Heart left ventricle (tissue), 16 donors: ENCODE measurements around the gene HDAC8. TPM values are rescaled to one million over a fixed set of nuclear protein-coding genes. Genes with fewer than 3 reads are reported as not detected.
A peak's percentile ranks its signal among the peaks of the same experiment; 100 is the strongest.
"Not testable (repeated sequence)": the region's sequence is repeated elsewhere in the genome, so short reads cannot be mapped to it uniquely, and the experiment has no call there.

Source experiments
- ATAC-seq, 4 donors: fragments of 200-7000 bp; cut with Tn5 transposase; one replicate each; pipeline ENCODE4 v1.9.1; 2020 to 2022; ENCODE audit warnings: moderate library complexity in 4 of 4, mild to moderate bottlenecking in 3 of 4, moderate number of reproducible peaks in 1 of 4
- DNase-seq, 5 donors: peaks; one replicate each; pipeline ENCODE4 v3.0.0-alpha.2; 2020
- H3K27ac ChIP-seq, 12 donors: fragments of 200-600 bp; sonication (generic) in 4 of 12; one replicate each; pipeline versions ENCODE4 v1.5.0 to v1.8.0; 2016 to 2022; ENCODE audit warnings: mild to moderate bottlenecking in 2 of 12
- H3K27me3 ChIP-seq, 9 donors: fragments of 200-600 bp; sonication (generic) in 2 of 9; one replicate each; pipeline versions ENCODE4 v1.5.1 to v1.8.0; 2016 to 2022; ENCODE audit warnings: mild to moderate bottlenecking in 3 of 9
- H3K36me3 ChIP-seq, 9 donors: fragments of 200-600 bp; sonication (generic) in 2 of 9; one replicate each; pipeline versions ENCODE4 v1.5.0 to v1.8.0; 2018 to 2022; ENCODE audit warnings: mild to moderate bottlenecking in 2 of 9
- H3K4me1 ChIP-seq, 12 donors: fragments of 200-600 bp; sonication (generic) in 4 of 12; one replicate each; pipeline versions ENCODE4 v1.5.0 to v1.8.0; 2016 to 2022; ENCODE audit warnings: mild to moderate bottlenecking in 3 of 12
- H3K4me3 ChIP-seq, 12 donors: fragments of 200-600 bp; sonication (generic) in 4 of 12; one replicate each; pipeline versions ENCODE4 v1.5.0 to v1.8.0; 2017 to 2022; ENCODE audit warnings: mild to moderate bottlenecking in 9 of 12, moderate library complexity in 4 of 12
- H3K9me3 ChIP-seq, 12 donors: fragments of 200-600 bp; sonication (generic) in 4 of 12; one replicate each; pipeline versions ENCODE4 v1.5.0 to v1.8.0; 2016 to 2022; ENCODE audit warnings: mild to moderate bottlenecking in 1 of 12
- POLR2A ChIP-seq, 2 donors: fragments of 450-650 bp; IDR thresholded peaks; one replicate each; pipeline ENCODE4 v1.6.1; 2017; ENCODE audit warnings: antibody characterized with exemption in 2 of 2, mild to moderate bottlenecking in 2 of 2, moderate library complexity in 2 of 2
- WGBS, 4 donors: extraction: QIAGEN DNeasy Blood & Tissue Kit in 2 of 4; methylation state at CpG; one replicate each; pipeline versions ENCODE4 v1.1.5 to v1.1.7; 2013 to 2018; 5-methylcytosine and 5-hydroxymethylcytosine counted together
- intact Hi-C, 10 donors: fragments of 100-400 bp; cut with DNase I; formaldehyde crosslinking; loops; one replicate each; pipeline versions ENCODE4 v1.11.1 to v1.14.2; 2022
- polyA plus RNA-seq, 2 donors: library from polyadenylated mRNA; stranded (reverse); fragments of 200-250 nt; gene quantifications; one replicate each; pipeline ENCODE4 v1.2.3, GENCODE V29; 2013
- total RNA-seq, 9 donors: library from RNA; depleted of rRNA in 2 of 9; stranded (reverse); fragments of >200 nt in 2 of 9; fragmentation: NEBNext Ultra II Directional in 3 of 9; extraction: Animal tissue kit (Norgen Biotek cat#: 25700) in 3 of 9; gene quantifications; one replicate each; pipeline versions ENCODE4 v1.1.0 to v1.2.4, GENCODE V29; 2016 to 2023
- TF ChIP-seq, protein P1 (sequence below), 12 donors: fragments of 200-600 bp; sonication (generic) in 4 of 12; IDR thresholded peaks; one replicate each; pipeline versions ENCODE4 v1.5.0 to v1.8.0; 2018 to 2022; ENCODE audit warnings: antibody characterized with exemption in 12 of 12, mild to moderate bottlenecking in 5 of 12
- donor health status: ischemic (EF 13 %, LVEDD 7.1; RV severe dilation, severe dysfunction).
- donor health status: healthy with polysubstance abuse.
- donor health status: DM: no; HTN: yes; CAD: no.
- donor health status: DM: no; HTN: no; CAD: no.
- donor health status: ischemic (EF 25% LVEDD 6.9; RV normal size, moderate dysfunction).
- donor health status: ischemic (EF 25% LVEDD 5.7; RV mildly dilated, moderate dysfunction).
- donor health status: healthy.
- donor health status: DM: yes; HTN: yes; CAD: no.
- donor health status: ischemic (EF 35%, LVEDD 5.7; RV mildly dilated, moderate dysfunction).
- donor health status: nonischemic (EF 11% LVEDD 7.7; RV severe dilation, severe dysfunction).
- donor health status: DM: yes; HTN: yes; CAD: no.
- donor health status: PGD.
- donor health status: ischemic (EF 29% LVEDD 5.4; RV normal size, mild dysfunction).
- donor health status: nonischemic (EF 23%, LVEDD 6.1; RV moderate dilation, normal function).

The HDAC8 gene
- total and polyA plus RNA-seq, 11 donors = 16.1 to 28.1 (median 18.6) TPM

- ATAC-seq = peak; percentile 73 to 92 (median 86)
- peaks cover 0 to 6% (median 0%) of the 10 kb centered on the region in 9 donors for H3K27me3 ChIP-seq
- H3K4me3 ChIP-seq = no peak overlapping the region
- peaks cover 0 to 7% (median 0%) of the 10 kb centered on the region in 12 donors for H3K4me1 ChIP-seq
- 72 to 78% (median 73%) methylated on average over 9 of the region's 9 CpGs for WGBS, 4 donors
- DNase-seq = peak in 4 of 5 donors; percentile 17 to 37 (median 26)
- H3K27ac ChIP-seq = peak overlapping the region in 4 of 12 donors; percentile 42 to 55 (median 46)
- intact Hi-C loops = no loop called here
- TF ChIP-seq, protein P1, sequence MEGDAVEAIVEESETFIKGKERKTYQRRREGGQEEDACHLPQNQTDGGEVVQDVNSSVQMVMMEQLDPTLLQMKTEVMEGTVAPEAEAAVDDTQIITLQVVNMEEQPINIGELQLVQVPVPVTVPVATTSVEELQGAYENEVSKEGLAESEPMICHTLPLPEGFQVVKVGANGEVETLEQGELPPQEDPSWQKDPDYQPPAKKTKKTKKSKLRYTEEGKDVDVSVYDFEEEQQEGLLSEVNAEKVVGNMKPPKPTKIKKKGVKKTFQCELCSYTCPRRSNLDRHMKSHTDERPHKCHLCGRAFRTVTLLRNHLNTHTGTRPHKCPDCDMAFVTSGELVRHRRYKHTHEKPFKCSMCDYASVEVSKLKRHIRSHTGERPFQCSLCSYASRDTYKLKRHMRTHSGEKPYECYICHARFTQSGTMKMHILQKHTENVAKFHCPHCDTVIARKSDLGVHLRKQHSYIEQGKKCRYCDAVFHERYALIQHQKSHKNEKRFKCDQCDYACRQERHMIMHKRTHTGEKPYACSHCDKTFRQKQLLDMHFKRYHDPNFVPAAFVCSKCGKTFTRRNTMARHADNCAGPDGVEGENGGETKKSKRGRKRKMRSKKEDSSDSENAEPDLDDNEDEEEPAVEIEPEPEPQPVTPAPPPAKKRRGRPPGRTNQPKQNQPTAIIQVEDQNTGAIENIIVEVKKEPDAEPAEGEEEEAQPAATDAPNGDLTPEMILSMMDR (IDR thresholded peaks at IDR 0.05) = no peak
- TF ChIP-seq POLR2A (IDR thresholded peaks at IDR 0.05) = peak in 1 of 2 donors; percentile 14
- H3K36me3 ChIP-seq = peaks cover 0 to 21% (median 0%) of the 10 kb centered on the region in 9 donors
- no peaks in the 10 kb centered on the region for H3K9me3 ChIP-seq
These were observed 48.0 kb upstream of the HDAC8 start for GRCh38 chrX:72620550-72621145.

- H3K27me3 ChIP-seq = peaks cover 0 to 5% (median 0%) of the 10 kb centered on the region in 9 donors
- no peak for TF ChIP-seq POLR2A (IDR thresholded peaks at IDR 0.05)
- TF ChIP-seq, protein P1 (IDR thresholded peaks at IDR 0.05) = peak in 6 of 12 donors; percentile 11 to 34 (median 25)
- H3K9me3 ChIP-seq = no peaks in the 10 kb centered on the region
- H3K36me3 ChIP-seq = peaks cover 0 to 12% (median 0%) of the 10 kb centered on the region in 9 donors
- ATAC-seq (no peak), DNase-seq (no peak)
- H3K4me1 ChIP-seq = no peaks in the 10 kb centered on the region
- 29 to 61% (median 44%) methylated on average over 2 of the region's 2 CpGs for WGBS, 4 donors
- H3K4me3 ChIP-seq = no peak overlapping the region
- intact Hi-C loops = no loop called here
- H3K27ac ChIP-seq = no peak overlapping the region
These were observed 36.7 kb upstream of the HDAC8 start for GRCh38 chrX:72609313-72609712.

GRCh38 chrX:72604705-72605104 is 32.1 kb upstream of the HDAC8 start:
- no peak for DNase-seq
- intact Hi-C loops = no loop called here
- Histone ChIP-seq H3K36me3 (peaks cover 0 to 10% (median 0%) of the 10 kb centered on the region in 9 donors), H3K4me3 (no peak overlapping the region), H3K4me1 (no peaks in the 10 kb centered on the region), H3K27me3 (peaks cover 0 to 4% (median 0%) of the 10 kb centered on the region in 9 donors), H3K9me3 (no peaks in the 10 kb centered on the region), H3K27ac (no peak overlapping the region)
- ATAC-seq = no peak
- 48 to 80% (median 63%) methylated on average over 3 of the region's 3 CpGs for WGBS, 4 donors
- TF ChIP-seq POLR2A (IDR thresholded peaks at IDR 0.05) = no peak
- TF ChIP-seq, protein P1 (IDR thresholded peaks at IDR 0.05) = no peak

DNA sequence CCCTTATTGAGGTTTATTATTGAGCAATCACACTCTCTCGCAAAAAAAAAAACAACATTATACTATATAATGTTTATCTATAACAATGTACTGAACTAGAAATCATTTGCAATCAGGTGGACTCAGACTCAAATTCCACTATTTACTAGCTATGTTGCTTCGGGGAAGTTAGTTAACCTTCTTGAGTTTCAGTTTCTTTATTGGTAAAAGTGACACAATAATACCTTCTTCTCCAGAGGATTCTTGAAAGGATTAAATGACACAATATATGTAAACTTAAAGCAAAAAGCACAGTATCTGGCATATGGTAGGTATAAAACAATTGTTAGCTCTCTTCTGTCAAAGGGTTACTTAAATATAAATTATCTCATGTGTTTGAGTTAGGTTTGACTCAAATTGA is 31.5 kb upstream of the HDAC8 start:
- intact Hi-C loops = no loop called here
- H3K4me3 ChIP-seq = no peak overlapping the region
- peaks cover 0 to 9% (median 0%) of the 10 kb centered on the region in 9 donors for H3K36me3 ChIP-seq
- TF ChIP-seq POLR2A (IDR thresholded peaks at IDR 0.05) = no peak
- TF ChIP-seq, protein P1 (IDR thresholded peaks at IDR 0.05) = no peak
- H3K27me3 ChIP-seq = peaks cover 0 to 4% (median 0%) of the 10 kb centered on the region in 9 donors
- WGBS, 4 donors = 86 to 92% (median 91%) methylated on average over 2 of the region's 2 CpGs
- DNase-seq (no peak), ATAC-seq (no peak)
- H3K4me1 ChIP-seq = no peaks in the 10 kb centered on the region
- H3K9me3 ChIP-seq = no peaks in the 10 kb centered on the region
- no peak overlapping the region for H3K27ac ChIP-seq

- 61 to 89% (median 77%) methylated on average over 4 of the region's 4 CpGs for WGBS, 4 donors
- H3K27ac ChIP-seq, ATAC-seq, H3K9me3 ChIP-seq, intact Hi-C loops, H3K36me3 ChIP-seq, H3K4me1 ChIP-seq, H3K4me3 ChIP-seq, H3K27me3 ChIP-seq, DNase-seq: not testable (repeated sequence)
These were observed 18.4 kb upstream of the HDAC8 start for GRCh38 chrX:72591038-72591437.
